Panc1 (cell line): ENCODE results near the gene DHH.

Source experiments
- CTCF ChIP-seq: fragments of 450-650 bp; IDR thresholded peaks from 2 replicates; pipeline ENCODE4 v1.5.1; 2017; ENCODE audit warnings: mild to moderate bottlenecking
- POLR2AphosphoS5 ChIP-seq: IDR thresholded peaks from 2 replicates; pipeline ENCODE4 v1.6.1; 2012; ENCODE audit warnings: mild to moderate bottlenecking, low read depth, low read length, moderate library complexity
- SIN3A ChIP-seq: IDR thresholded peaks from 2 replicates; pipeline ENCODE4 v1.6.1; 2012; ENCODE audit warnings: low read depth, mild to moderate bottlenecking, low read length, moderate library complexity, borderline replicate concordance; ENCODE audit not compliant: insufficient read depth

- TF ChIP-seq CTCF: no peak
- TF ChIP-seq POLR2AphosphoS5: peak; percentile 98
- no peak; the same call in 1 of the 2 replicates for TF ChIP-seq SIN3A
Measured at GRCh38 chr12:49131051-49131893, 36.7 kb upstream of the DHH start, which contains the start of gene TUBA1B.
